Measurements from ENCODE around the gene ARHGAP5. TPM values are rescaled to one million over a fixed set of nuclear protein-coding genes. Genes with fewer than 3 reads are reported as not detected.

ARHGAP5 gene
- total RNA-seq (2022; extraction: Qiagen RNA extraction): 28.1 to 49.7 TPM (median 43.3 TPM) in 5 replicates

GRCh38 chr14:32077081-32078022, at the start of gene ARHGAP5:
Gene ARHGAP5 (plus strand): TSS chr14:32077304. CDS start chr14:32090670, 13,366 bp downstream.

GRCh38 chr14:32201816-32202490, 124.8 kb downstream of the ARHGAP5 start, which contains the start of gene RNU6-7:
Gene RNU6-7 (plus strand): TSS chr14:32202045.

GRCh38 chr14:32202998-32203882, 126.1 kb downstream of the ARHGAP5 start, which contains the start of gene RNU6-8:
Gene RNU6-8 (minus strand): TSS chr14:32203269.

Other genes with a start within 250 kb of the ARHGAP5 start
- not detected in 5 replicates for gene RNU6-7, start 124.7 kb downstream of the ARHGAP5 start, total RNA-seq (2022; extraction: Qiagen RNA extraction)
- not detected in 5 replicates for gene RNU6-8, start 126.0 kb downstream of the ARHGAP5 start, total RNA-seq (2022; extraction: Qiagen RNA extraction)

Data from A549 treated with dexamethasone at 1 μM for 4 hours (cell line).